ENCODE measurements around the gene STK38L.

Gene STK38L

GRCh38 chr12:27319848-27320247 lies 75.8 kb downstream of the STK38L start:
- Histone ChIP-seq H3K27ac (ENCODE audit: low read length, poor library complexity, severe bottlenecking) (peak overlapping the region; percentile 27), H3K9ac (ENCODE audit: low read length) (no peak overlapping the region), H3K4ac (ENCODE audit: low read depth in 1 of 2, low read length in 2 of 2) (no peak overlapping the region), H4K91ac (ENCODE audit: low read length) (no peak overlapping the region), H3K18ac (ENCODE audit: low read depth in 1 of 2, low read length in 2 of 2) (peak overlapping the region in 1 of 2 experiments; percentile 24), H2BK120ac (ENCODE audit: low read depth, low read length) (no peak overlapping the region), H3K4me1 (ENCODE audit: control insufficient read depth, insufficient read depth, low read depth, low read length) (peaks cover 3% of the 10 kb centered on the region), H2BK15ac (ENCODE audit: low read depth, poor library complexity, severe bottlenecking) (no peak overlapping the region), H3K36me3 (ENCODE audit: control insufficient read depth in 1 of 2, insufficient read depth in 2 of 2, low read depth in 1 of 2, low read length in 2 of 2) (peaks cover 5 to 65% of the 10 kb centered on the region in 2 experiments), H3K9me3 (ENCODE audit: control insufficient read depth, low read length) (no peaks in the 10 kb centered on the region), H3K27me3 (ENCODE audit: control insufficient read depth in 1 of 2, insufficient read depth in 1 of 2, low read length in 2 of 2) (no peaks in the 10 kb centered on the region), H3K79me1 (replicated peaks; ENCODE audit: low read length, poor library complexity, severe bottlenecking) (no peaks in the 10 kb centered on the region), H3K23ac (ENCODE audit: low read length in 2 of 2) (no peak overlapping the region), H3K4me2 (ENCODE audit: low read length, poor library complexity, severe bottlenecking) (no peak overlapping the region), H2AFZ (ENCODE audit: low read depth, low read length) (no peak overlapping the region), H3K4me3 (ENCODE audit: insufficient read depth in 1 of 2, low read depth in 1 of 2, low read length in 2 of 2) (no peak overlapping the region), H4K8ac (ENCODE audit: low read length) (no peak overlapping the region), H2BK5ac (ENCODE audit: low read depth, low read length, poor library complexity, severe bottlenecking) (no peak overlapping the region), H3K14ac (ENCODE audit: low read length in 2 of 2) (no peak overlapping the region), H2BK12ac (ENCODE audit: low read length in 2 of 2) (peak overlapping the region in 1 of 2 experiments; percentile 21), H2AK5ac (ENCODE audit: low read length, severe bottlenecking) (no peak overlapping the region)
- peak; percentile 57 for DNase-seq
- 82% methylated on average over 2 of the region's 2 CpGs for WGBS

- no peak overlapping the region for H4K8ac ChIP-seq (ENCODE audit: low read length)
- H3K9ac ChIP-seq (ENCODE audit: low read length) = no peak overlapping the region
- no peak overlapping the region for H2BK120ac ChIP-seq (ENCODE audit: low read depth, low read length)
- no peak overlapping the region for H3K4me3 ChIP-seq (ENCODE audit: insufficient read depth in 1 of 2, low read depth in 1 of 2, low read length in 2 of 2)
- DNase-seq = no peak
- H2BK15ac ChIP-seq (ENCODE audit: low read depth, poor library complexity, severe bottlenecking) = no peak overlapping the region
- no peak overlapping the region for H3K27ac ChIP-seq (ENCODE audit: low read length, poor library complexity, severe bottlenecking)
- no peaks in the 10 kb centered on the region for H3K9me3 ChIP-seq (ENCODE audit: control insufficient read depth, low read length)
- H3K36me3 ChIP-seq (ENCODE audit: control insufficient read depth in 1 of 2, insufficient read depth in 2 of 2, low read depth in 1 of 2, low read length in 2 of 2) = peaks cover 7 to 51% of the 10 kb centered on the region in 2 experiments
- no peak overlapping the region for H3K18ac ChIP-seq (ENCODE audit: low read depth in 1 of 2, low read length in 2 of 2)
- no peak overlapping the region for H3K23ac ChIP-seq (ENCODE audit: low read length in 2 of 2)
- H3K27me3 ChIP-seq (ENCODE audit: control insufficient read depth in 1 of 2, insufficient read depth in 1 of 2, low read length in 2 of 2) = no peaks in the 10 kb centered on the region
- no peak overlapping the region for H2BK12ac ChIP-seq (ENCODE audit: low read length in 2 of 2)
- no peak overlapping the region for H2BK5ac ChIP-seq (ENCODE audit: low read depth, low read length, poor library complexity, severe bottlenecking)
- no peak overlapping the region for H2AFZ ChIP-seq (ENCODE audit: low read depth, low read length)
- no peak overlapping the region for H3K4me2 ChIP-seq (ENCODE audit: low read length, poor library complexity, severe bottlenecking)
- no peak overlapping the region for H3K14ac ChIP-seq (ENCODE audit: low read length in 2 of 2)
- no peak overlapping the region for H4K91ac ChIP-seq (ENCODE audit: low read length)
- H3K4ac ChIP-seq (ENCODE audit: low read depth in 1 of 2, low read length in 2 of 2) = no peak overlapping the region
- no peaks in the 10 kb centered on the region for H3K79me1 ChIP-seq (replicated peaks; ENCODE audit: low read length, poor library complexity, severe bottlenecking)
- no peak overlapping the region for H2AK5ac ChIP-seq (ENCODE audit: low read length, severe bottlenecking)
- H3K4me1 ChIP-seq (ENCODE audit: control insufficient read depth, insufficient read depth, low read depth, low read length) = peaks cover 3% of the 10 kb centered on the region
Observed at GRCh38 chr12:27324530-27324929, 80.4 kb downstream of the STK38L start.

- no peak overlapping the region for H2BK12ac ChIP-seq (ENCODE audit: low read length in 2 of 2)
Observed at GRCh38 chr12:27330846-27331245, 86.8 kb downstream of the STK38L start.

GRCh38 chr12:27331291-27331926 lies 87.3 kb downstream of the STK38L start:
- peaks cover 14% of the 10 kb centered on the region for H3K4me1 ChIP-seq (ENCODE audit: control insufficient read depth, insufficient read depth, low read depth, low read length)
- H3K9ac ChIP-seq (ENCODE audit: low read length) = peak overlapping the region; percentile 76
- peaks cover 3% of the 10 kb centered on the region for H3K79me1 ChIP-seq (replicated peaks; ENCODE audit: low read length, poor library complexity, severe bottlenecking)
- H2BK12ac ChIP-seq (ENCODE audit: low read length in 2 of 2) = peak overlapping the region in 1 of 2 experiments; percentile 70
- no peak overlapping the region for H3K4me2 ChIP-seq (ENCODE audit: low read length, poor library complexity, severe bottlenecking)
- 14% methylated on average over 5 of the region's 7 CpGs for WGBS
- H3K14ac ChIP-seq (ENCODE audit: low read length in 2 of 2) = no peak overlapping the region
- H3K9me3 ChIP-seq (ENCODE audit: control insufficient read depth, low read length) = no peaks in the 10 kb centered on the region
- H3K23ac ChIP-seq (ENCODE audit: low read length in 2 of 2) = no peak overlapping the region
- no peak overlapping the region for H3K18ac ChIP-seq (ENCODE audit: low read depth in 1 of 2, low read length in 2 of 2)
- peaks cover 2 to 12% of the 10 kb centered on the region in 2 experiments for H3K36me3 ChIP-seq (ENCODE audit: control insufficient read depth in 1 of 2, insufficient read depth in 2 of 2, low read depth in 1 of 2, low read length in 2 of 2)
- H3K4me3 ChIP-seq (ENCODE audit: insufficient read depth in 1 of 2, low read depth in 1 of 2, low read length in 2 of 2) = peak overlapping the region in 1 of 2 experiments; percentile 81
- no peak overlapping the region for H3K4ac ChIP-seq (ENCODE audit: low read depth in 1 of 2, low read length in 2 of 2)
- H3K27me3 ChIP-seq (ENCODE audit: control insufficient read depth in 1 of 2, insufficient read depth in 1 of 2, low read length in 2 of 2) = no peaks in the 10 kb centered on the region
- H4K91ac ChIP-seq (ENCODE audit: low read length) = no peak overlapping the region
- peak; percentile 96 for DNase-seq
- H2AK5ac ChIP-seq (ENCODE audit: low read length, severe bottlenecking) = no peak overlapping the region
- H2BK5ac ChIP-seq (ENCODE audit: low read depth, low read length, poor library complexity, severe bottlenecking) = no peak overlapping the region
- H2BK15ac ChIP-seq (ENCODE audit: low read depth, poor library complexity, severe bottlenecking) = no peak overlapping the region
- no peak overlapping the region for H2BK120ac ChIP-seq (ENCODE audit: low read depth, low read length)
- peak overlapping the region; percentile 35 for H3K27ac ChIP-seq (ENCODE audit: low read length, poor library complexity, severe bottlenecking)
- peak overlapping the region; percentile 0 for H4K8ac ChIP-seq (ENCODE audit: low read length)
- H2AFZ ChIP-seq (ENCODE audit: low read depth, low read length) = no peak overlapping the region

More at GRCh38 chr12:27330846-27331245, 86.8 kb downstream of the STK38L start:
- H2AFZ ChIP-seq (ENCODE audit: low read depth, low read length) = no peak overlapping the region
- no peak overlapping the region for H2BK5ac ChIP-seq (ENCODE audit: low read depth, low read length, poor library complexity, severe bottlenecking)
- peaks cover 2 to 17% of the 10 kb centered on the region in 2 experiments for H3K36me3 ChIP-seq (ENCODE audit: control insufficient read depth in 1 of 2, insufficient read depth in 2 of 2, low read depth in 1 of 2, low read length in 2 of 2)
- H3K4me1 ChIP-seq (ENCODE audit: control insufficient read depth, insufficient read depth, low read depth, low read length) = peaks cover 14% of the 10 kb centered on the region
- no peak overlapping the region for H3K14ac ChIP-seq (ENCODE audit: low read length in 2 of 2)
- no peak overlapping the region for H4K91ac ChIP-seq (ENCODE audit: low read length)
- no peak overlapping the region for H3K23ac ChIP-seq (ENCODE audit: low read length in 2 of 2)
- H3K27me3 ChIP-seq (ENCODE audit: control insufficient read depth in 1 of 2, insufficient read depth in 1 of 2, low read length in 2 of 2) = no peaks in the 10 kb centered on the region
- no peak overlapping the region for H2BK120ac ChIP-seq (ENCODE audit: low read depth, low read length)
- peak overlapping the region in 1 of 2 experiments; percentile 81 for H3K4me3 ChIP-seq (ENCODE audit: insufficient read depth in 1 of 2, low read depth in 1 of 2, low read length in 2 of 2)
- H2BK15ac ChIP-seq (ENCODE audit: low read depth, poor library complexity, severe bottlenecking) = no peak overlapping the region
- no CpG with 5 or more reads among the region's 1 CpG for WGBS
- H3K18ac ChIP-seq (ENCODE audit: low read depth in 1 of 2, low read length in 2 of 2) = no peak overlapping the region
- no peak overlapping the region for H2AK5ac ChIP-seq (ENCODE audit: low read length, severe bottlenecking)
- H3K4ac ChIP-seq (ENCODE audit: low read depth in 1 of 2, low read length in 2 of 2) = no peak overlapping the region
- H3K27ac ChIP-seq (ENCODE audit: low read length, poor library complexity, severe bottlenecking) = no peak overlapping the region
- peak overlapping the region; percentile 76 for H3K9ac ChIP-seq (ENCODE audit: low read length)
- DNase-seq = no peak
- no peak overlapping the region for H4K8ac ChIP-seq (ENCODE audit: low read length)
- H3K79me1 ChIP-seq (replicated peaks; ENCODE audit: low read length, poor library complexity, severe bottlenecking) = no peaks in the 10 kb centered on the region
- no peaks in the 10 kb centered on the region for H3K9me3 ChIP-seq (ENCODE audit: control insufficient read depth, low read length)
- no peak overlapping the region for H3K4me2 ChIP-seq (ENCODE audit: low read length, poor library complexity, severe bottlenecking)

Measured in mesenchymal stem cell (in vitro differentiated cells and primary cell).